NT2/D1 (cell line): ENCODE data around the gene GRK6.

ENCODE experiments used
- SUZ12 ChIP-seq: IDR thresholded peaks from 2 replicates; pipeline ENCODE4 v1.6.1; 2011; ENCODE audit not compliant: insufficient read length, insufficient read depth; ENCODE audit errors: extremely low read depth
- YY1 ChIP-seq: IDR thresholded peaks from 2 replicates; pipeline ENCODE4 v1.6.1; 2011; ENCODE audit not compliant: insufficient read length, insufficient read depth
- ZNF274 ChIP-seq: IDR thresholded peaks from 2 replicates; pipeline ENCODE4 v1.6.1; 2011; ENCODE audit warnings: mild to moderate bottlenecking, low read depth, low read length

GRCh38 chr5:177470759-177471536, 44.5 kb downstream of the GRK6 start:
- TF ChIP-seq YY1: no peak
- TF ChIP-seq SUZ12: no peak
- TF ChIP-seq ZNF274: no peak
